HG02981 (cell line): Measurements from ENCODE around the gene BCO1.
"Not testable (repeated sequence)": the region's sequence is repeated elsewhere in the genome, so short reads cannot be mapped to it uniquely, and the experiment has no call there.

ENCODE experiments used
- ATAC-seq: cut with Tn5 transposase; IDR thresholded peaks from one replicate; pipeline ENCODE4 v1.9.1; 2021; ENCODE audit warnings: mild to moderate bottlenecking, moderate library complexity; ENCODE audit not compliant: unreplicated experiment

The BCO1 gene

GRCh38 chr16:81238296-81239011 is at the start of gene BCO1:
Gene BCO1 (plus strand): TSS chr16:81238689. CDS start chr16:81238909, 220 bp downstream.
- ATAC-seq: no peak

GRCh38 chr16:81189100-81189664 is 49.3 kb upstream of the BCO1 start:
- ATAC-seq: no peak

- ATAC-seq: no peak
Observed at GRCh38 chr16:81190667-81191066, 47.8 kb upstream of the BCO1 start.

- no peak for ATAC-seq
Observed at GRCh38 chr16:81195885-81196534, 42.5 kb upstream of the BCO1 start.

GRCh38 chr16:81198635-81199034 is 39.9 kb upstream of the BCO1 start:
- ATAC-seq: no peak

- no peak for ATAC-seq
Observed at GRCh38 chr16:81201267-81201666, 37.2 kb upstream of the BCO1 start.

GRCh38 chr16:81204798-81205680 is 33.5 kb upstream of the BCO1 start:
- no peak for ATAC-seq

- ATAC-seq: no peak
Observed at GRCh38 chr16:81207076-81207475, 31.4 kb upstream of the BCO1 start.

- ATAC-seq: no peak
Observed at GRCh38 chr16:81210807-81211206, 27.7 kb upstream of the BCO1 start.

- no peak for ATAC-seq
Observed at GRCh38 chr16:81212830-81213465, 25.5 kb upstream of the BCO1 start.

- no peak for ATAC-seq
Observed at GRCh38 chr16:81214745-81215166, 23.7 kb upstream of the BCO1 start.

GRCh38 chr16:81216114-81216513 is 22.4 kb upstream of the BCO1 start:
- no peak for ATAC-seq

GRCh38 chr16:81216706-81217105 is 21.8 kb upstream of the BCO1 start:
- ATAC-seq: no peak

- no peak for ATAC-seq
Observed at GRCh38 chr16:81219151-81219550, 19.3 kb upstream of the BCO1 start.

- ATAC-seq: no peak
Observed at GRCh38 chr16:81220349-81220748, 18.1 kb upstream of the BCO1 start.

- ATAC-seq: no peak
Observed at GRCh38 chr16:81221731-81222130, 16.8 kb upstream of the BCO1 start.

- ATAC-seq: no peak
Observed at GRCh38 chr16:81224824-81225223, 13.7 kb upstream of the BCO1 start.

- ATAC-seq: not testable (repeated sequence)
Observed at GRCh38 chr16:81225697-81226096, 12.8 kb upstream of the BCO1 start.

- no peak for ATAC-seq
Observed at GRCh38 chr16:81227785-81228184, 10.7 kb upstream of the BCO1 start.

GRCh38 chr16:81229811-81230210 is 8.7 kb upstream of the BCO1 start:
- no peak for ATAC-seq

- no peak for ATAC-seq
Observed at GRCh38 chr16:81231014-81231413, 7.5 kb upstream of the BCO1 start.
